Measurements from ENCODE around the gene SUCLG2.
"Not testable (repeated sequence)": the region's sequence is repeated elsewhere in the genome, so short reads cannot be mapped to it uniquely, and the experiment has no call there.

Gene SUCLG2

GRCh38 chr3:67602816-67603215 lies 51.6 kb downstream of the SUCLG2 start:
- DNase-seq, result no peak

GRCh38 chr3:67601919-67602608 lies 52.3 kb downstream of the SUCLG2 start:
- no peak for DNase-seq

- DNase-seq, result no peak
These were observed 53.0 kb downstream of the SUCLG2 start for GRCh38 chr3:67601385-67601784.

GRCh38 chr3:67599821-67600220 lies 54.6 kb downstream of the SUCLG2 start:
- DNase-seq, result no peak

GRCh38 chr3:67598814-67599556 lies 55.4 kb downstream of the SUCLG2 start:
- no peak for DNase-seq

GRCh38 chr3:67595424-67595823 lies 59.0 kb downstream of the SUCLG2 start:
- DNase-seq, result no peak

- DNase-seq, result no peak
These were observed 60.6 kb downstream of the SUCLG2 start for GRCh38 chr3:67593761-67594234.

GRCh38 chr3:67592057-67592456 lies 62.4 kb downstream of the SUCLG2 start:
- DNase-seq, result no peak

- DNase-seq, result no peak
These were observed 66.6 kb downstream of the SUCLG2 start for GRCh38 chr3:67587811-67588210.

GRCh38 chr3:67587301-67587700 lies 67.1 kb downstream of the SUCLG2 start:
- DNase-seq, result no peak

GRCh38 chr3:67584608-67585007 lies 69.8 kb downstream of the SUCLG2 start:
- not testable (repeated sequence) for DNase-seq

GRCh38 chr3:67580430-67581000 lies 73.9 kb downstream of the SUCLG2 start:
- no peak for DNase-seq

- no peak for DNase-seq
These were observed 76.0 kb downstream of the SUCLG2 start for GRCh38 chr3:67578416-67578815.

- DNase-seq, result no peak
These were observed 78.0 kb downstream of the SUCLG2 start for GRCh38 chr3:67576441-67576840.

- DNase-seq, result no peak
These were observed 85.1 kb downstream of the SUCLG2 start for GRCh38 chr3:67569324-67569723.

- DNase-seq, result no peak
These were observed 86.5 kb downstream of the SUCLG2 start for GRCh38 chr3:67567893-67568292.

GRCh38 chr3:67564973-67565372 lies 89.4 kb downstream of the SUCLG2 start:
- no peak for DNase-seq

- no peak for DNase-seq
These were observed 90.4 kb downstream of the SUCLG2 start for GRCh38 chr3:67564008-67564407.

GRCh38 chr3:67561667-67562394 lies 92.6 kb downstream of the SUCLG2 start:
- DNase-seq, result no peak

- no peak for DNase-seq
These were observed 93.1 kb downstream of the SUCLG2 start for GRCh38 chr3:67561266-67561665.

GRCh38 chr3:67559029-67559605 lies 95.3 kb downstream of the SUCLG2 start:
- no peak for DNase-seq

- no peak for DNase-seq
These were observed 96.0 kb downstream of the SUCLG2 start for GRCh38 chr3:67558426-67558825.

- DNase-seq, result no peak
These were observed 96.5 kb downstream of the SUCLG2 start for GRCh38 chr3:67557848-67558355.

All from activated CD8-positive, alpha-beta memory T cell treated with anti-CD3 and anti-CD28 coated beads, Interleukin-2, amount 50 U/mL, for 4 hours (primary cell).